Mammary epithelial cell (primary cell): ENCODE data around the gene COPS7A.
"Not testable (repeated sequence)": the region's sequence is repeated elsewhere in the genome, so short reads cannot be mapped to it uniquely, and the experiment has no call there.

Experiments
- CTCF ChIP-seq, 2 donors: IDR thresholded peaks in 1 of 2; conservative IDR thresholded peaks in 1 of 2; 2 replicates each; pipeline ENCODE4 v1.5.1; 2011 to 2012; ENCODE audit warnings: inconsistent platforms in 2 of 2, low read length in 2 of 2, mild to moderate bottlenecking in 2 of 2, control low read depth in 1 of 2, low read depth in 1 of 2; ENCODE audit not compliant: insufficient read depth in 1 of 2; ENCODE audit errors: extremely low read depth in 1 of 2
- EZH2 ChIP-seq: IDR thresholded peaks from 2 replicates; pipeline ENCODE4 v1.6.1; 2012; ENCODE audit warnings: low read length, inconsistent platforms, borderline replicate concordance

DNA sequence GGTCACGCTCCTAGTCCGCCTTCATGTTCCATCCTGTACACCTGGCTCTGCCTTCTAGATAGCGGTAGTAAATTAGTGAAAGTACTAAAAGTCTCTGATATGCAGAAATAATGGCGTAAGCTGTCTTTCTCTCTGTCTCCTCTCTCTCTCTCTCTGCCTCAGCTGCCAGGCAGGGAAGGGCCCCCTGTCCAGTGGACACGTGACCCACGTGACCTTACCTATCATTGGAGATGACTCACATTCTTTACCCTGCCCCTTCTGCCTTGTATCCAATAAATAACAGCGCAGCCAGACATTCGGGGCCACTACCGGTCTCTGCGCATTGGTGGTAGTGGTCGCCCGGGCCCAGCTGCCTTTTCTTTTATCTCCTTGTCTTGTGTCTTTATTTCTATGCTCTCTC, 18.2 kb downstream of the COPS7A start:
- TF ChIP-seq CTCF (conservative IDR thresholded peaks at IDR 0.05 in 1 of 2, IDR thresholded peaks at IDR 0.05 in 1 of 2; ENCODE audit: extremely low read depth in 1 of 2, insufficient read depth in 1 of 2, low read depth in 1 of 2, low read length in 2 of 2); EZH2: not testable (repeated sequence)
